Stomach smooth muscle (tissue), 2 donors: ENCODE results near the gene GLIS1.

Experiments
- H3K27ac ChIP-seq: one replicate; pipeline ENCODE4 v1.7.0; 2013; ENCODE audit warnings: mild to moderate bottlenecking, low read length, inconsistent platforms
- H3K27me3 ChIP-seq, 2 donors: one replicate each; pipeline ENCODE4 v1.7.0; 2013; ENCODE audit warnings: low read length in 2 of 2; ENCODE audit not compliant: insufficient read depth in 2 of 2, control insufficient read depth in 1 of 2
- H3K36me3 ChIP-seq, 2 donors: one replicate each; pipeline ENCODE4 v1.7.0; 2013; ENCODE audit warnings: low read length in 2 of 2; ENCODE audit not compliant: control insufficient read depth in 2 of 2, insufficient read depth in 2 of 2
- H3K4me1 ChIP-seq: one replicate; pipeline ENCODE4 v1.7.0; 2013; ENCODE audit warnings: low read length; ENCODE audit not compliant: control insufficient read depth, insufficient read depth
- H3K4me3 ChIP-seq, 2 donors: one replicate each; pipeline ENCODE4 v1.7.0; 2013; ENCODE audit warnings: low read length in 2 of 2
- H3K9ac ChIP-seq, 2 donors: one replicate each; pipeline ENCODE4 v1.7.0; 2013; ENCODE audit warnings: low read length in 2 of 2, mild to moderate bottlenecking in 1 of 2
- H3K9me3 ChIP-seq, 2 donors: one replicate each; pipeline ENCODE4 v1.7.0; 2013; ENCODE audit warnings: low read length in 2 of 2; ENCODE audit not compliant: control insufficient read depth in 2 of 2
- donor health status: healthy.
- donor health status: Pancreatic carcinoma.

Gene GLIS1

DNA sequence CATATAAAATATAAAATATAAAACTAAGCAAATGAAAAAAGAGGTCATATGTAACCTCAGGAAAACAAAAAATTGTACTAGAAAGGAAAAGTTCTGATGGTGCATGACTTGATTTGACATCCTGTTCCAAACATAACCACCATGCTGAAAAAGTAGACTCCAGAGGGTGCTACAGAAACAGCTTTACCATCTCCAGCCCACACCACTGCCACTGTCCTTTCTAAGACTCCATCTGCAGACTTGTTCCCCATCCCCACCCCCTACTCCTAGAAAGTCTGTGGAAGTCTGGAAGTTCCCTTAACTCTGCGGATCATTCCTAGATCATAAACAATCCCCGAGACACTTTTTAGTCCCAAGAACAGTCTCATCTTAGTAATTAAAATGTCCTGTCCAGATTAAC is 20.5 kb downstream of the GLIS1 start:
- H3K9me3 ChIP-seq = no peaks in the 10 kb centered on the region
- H3K27me3 ChIP-seq = peaks cover 11 to 12% of the 10 kb centered on the region in 2 donors
- H3K36me3 ChIP-seq = no peaks in the 10 kb centered on the region
- no peak overlapping the region for H3K9ac ChIP-seq
- H3K4me1 ChIP-seq = no peaks in the 10 kb centered on the region
- no peak overlapping the region for H3K4me3 ChIP-seq
- H3K27ac ChIP-seq = no peak overlapping the region

- H3K9ac ChIP-seq = no peak overlapping the region
- H3K4me1 ChIP-seq = no peaks in the 10 kb centered on the region
- peaks cover 12% of the 10 kb centered on the region in 2 donors for H3K27me3 ChIP-seq
- no peaks in the 10 kb centered on the region for H3K36me3 ChIP-seq
- H3K9me3 ChIP-seq = no peaks in the 10 kb centered on the region
- no peak overlapping the region for H3K27ac ChIP-seq
- H3K4me3 ChIP-seq = no peak overlapping the region
These were observed 21.7 kb downstream of the GLIS1 start for GRCh38 chr1:53717025-53717804.

- Histone ChIP-seq H3K27me3 (peaks cover 12% of the 10 kb centered on the region in 2 donors), H3K9ac (no peak overlapping the region), H3K4me1 (no peaks in the 10 kb centered on the region), H3K4me3 (no peak overlapping the region), H3K27ac (no peak overlapping the region), H3K9me3 (no peaks in the 10 kb centered on the region), H3K36me3 (no peaks in the 10 kb centered on the region)
These were observed 22.8 kb downstream of the GLIS1 start for GRCh38 chr1:53716150-53716549.

GRCh38 chr1:53715478-53715877 is 23.5 kb downstream of the GLIS1 start:
- Histone ChIP-seq H3K27ac (no peak overlapping the region), H3K4me3 (no peak overlapping the region), H3K4me1 (no peaks in the 10 kb centered on the region), H3K36me3 (no peaks in the 10 kb centered on the region), H3K27me3 (peaks cover 12% of the 10 kb centered on the region in 2 donors), H3K9me3 (no peaks in the 10 kb centered on the region), H3K9ac (no peak overlapping the region)

DNA sequence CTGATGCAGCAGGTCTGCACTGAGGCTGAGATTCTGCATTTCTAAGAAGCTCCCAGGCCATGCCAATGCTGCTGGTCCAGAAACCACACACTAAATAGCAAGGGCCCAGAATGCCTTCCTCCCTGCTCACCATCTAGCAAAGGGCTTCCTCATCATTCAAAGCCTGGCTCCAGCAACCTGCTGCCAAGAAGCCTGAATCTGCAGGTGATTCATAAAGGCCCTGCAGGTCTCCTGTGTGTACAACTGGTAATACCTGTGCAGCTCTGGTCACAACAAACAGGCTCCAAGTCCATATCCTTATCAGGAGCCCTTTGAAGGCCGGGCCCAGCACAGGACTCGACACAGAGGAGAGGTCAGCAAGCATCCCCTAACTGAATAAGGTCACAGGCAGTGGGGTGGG is 26.7 kb downstream of the GLIS1 start:
- H3K36me3 ChIP-seq = no peaks in the 10 kb centered on the region
- no peak overlapping the region for H3K27ac ChIP-seq
- H3K27me3 ChIP-seq = peaks cover 6 to 14% of the 10 kb centered on the region in 2 donors
- no peaks in the 10 kb centered on the region for H3K4me1 ChIP-seq
- H3K9me3 ChIP-seq = no peaks in the 10 kb centered on the region
- no peak overlapping the region for H3K9ac ChIP-seq
- no peak overlapping the region for H3K4me3 ChIP-seq

DNA sequence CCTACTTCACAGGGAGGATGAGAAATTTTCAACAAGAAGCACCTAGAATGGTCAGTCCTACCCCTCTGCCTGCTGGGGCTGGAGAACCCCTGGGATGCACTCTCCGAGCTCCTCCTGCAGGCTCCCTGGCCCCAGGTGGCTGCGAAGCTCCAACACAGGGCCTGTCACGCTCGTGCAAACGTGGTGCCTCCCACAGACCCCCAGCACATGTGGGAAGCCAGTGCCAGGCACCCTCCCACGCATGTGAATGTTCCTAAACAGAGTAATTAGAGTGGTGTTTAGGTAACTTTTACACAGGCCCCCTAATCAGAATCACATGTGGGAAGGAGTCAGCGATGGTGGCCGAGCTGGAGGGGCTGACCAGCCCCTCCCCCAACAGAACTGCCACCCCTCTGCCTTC is 28.4 kb downstream of the GLIS1 start:
- Histone ChIP-seq H3K9ac (no peak overlapping the region), H3K9me3 (no peaks in the 10 kb centered on the region), H3K27ac (no peak overlapping the region), H3K36me3 (no peaks in the 10 kb centered on the region), H3K4me1 (no peaks in the 10 kb centered on the region), H3K4me3 (no peak overlapping the region), H3K27me3 (peaks cover 4 to 19% of the 10 kb centered on the region in 2 donors)

DNA sequence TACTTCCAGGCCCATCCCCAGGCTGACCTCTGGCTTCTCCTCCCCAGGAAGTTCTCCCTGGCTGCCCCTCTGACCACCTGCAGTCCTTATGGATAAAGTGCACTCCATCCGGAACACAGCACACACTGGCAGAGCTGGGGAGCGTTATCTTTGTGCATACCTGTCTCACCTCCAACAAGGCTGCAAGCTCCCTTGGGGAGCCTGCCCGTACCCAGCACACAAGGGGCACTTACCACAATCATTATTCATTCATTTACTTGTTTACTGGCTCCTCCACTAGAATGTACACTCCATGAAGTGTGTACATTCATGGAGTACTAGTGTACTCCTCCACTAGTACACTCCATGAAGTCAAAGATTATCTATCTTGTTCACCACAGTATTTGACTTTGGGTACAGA is 30.3 kb downstream of the GLIS1 start:
- Histone ChIP-seq H3K27ac (no peak overlapping the region), H3K9me3 (no peaks in the 10 kb centered on the region), H3K27me3 (peaks cover 0 to 10% of the 10 kb centered on the region in 2 donors), H3K4me3 (no peak overlapping the region), H3K36me3 (no peaks in the 10 kb centered on the region), H3K4me1 (no peaks in the 10 kb centered on the region), H3K9ac (no peak overlapping the region)

- no peaks in the 10 kb centered on the region for H3K9me3 ChIP-seq
- no peaks in the 10 kb centered on the region for H3K36me3 ChIP-seq
- no peak overlapping the region for H3K27ac ChIP-seq
- H3K4me1 ChIP-seq = no peaks in the 10 kb centered on the region
- peaks cover 4 to 7% of the 10 kb centered on the region in 2 donors for H3K27me3 ChIP-seq
- H3K4me3 ChIP-seq = no peak overlapping the region
- H3K9ac ChIP-seq = no peak overlapping the region
These were observed 32.6 kb downstream of the GLIS1 start for GRCh38 chr1:53706356-53706755.

GRCh38 chr1:53705446-53706096 is 33.4 kb downstream of the GLIS1 start:
- no peak overlapping the region for H3K4me3 ChIP-seq
- H3K27me3 ChIP-seq = peaks cover 5 to 7% of the 10 kb centered on the region in 2 donors
- no peak overlapping the region for H3K27ac ChIP-seq
- no peaks in the 10 kb centered on the region for H3K9me3 ChIP-seq
- H3K4me1 ChIP-seq = no peaks in the 10 kb centered on the region
- H3K9ac ChIP-seq = no peak overlapping the region
- no peaks in the 10 kb centered on the region for H3K36me3 ChIP-seq

DNA sequence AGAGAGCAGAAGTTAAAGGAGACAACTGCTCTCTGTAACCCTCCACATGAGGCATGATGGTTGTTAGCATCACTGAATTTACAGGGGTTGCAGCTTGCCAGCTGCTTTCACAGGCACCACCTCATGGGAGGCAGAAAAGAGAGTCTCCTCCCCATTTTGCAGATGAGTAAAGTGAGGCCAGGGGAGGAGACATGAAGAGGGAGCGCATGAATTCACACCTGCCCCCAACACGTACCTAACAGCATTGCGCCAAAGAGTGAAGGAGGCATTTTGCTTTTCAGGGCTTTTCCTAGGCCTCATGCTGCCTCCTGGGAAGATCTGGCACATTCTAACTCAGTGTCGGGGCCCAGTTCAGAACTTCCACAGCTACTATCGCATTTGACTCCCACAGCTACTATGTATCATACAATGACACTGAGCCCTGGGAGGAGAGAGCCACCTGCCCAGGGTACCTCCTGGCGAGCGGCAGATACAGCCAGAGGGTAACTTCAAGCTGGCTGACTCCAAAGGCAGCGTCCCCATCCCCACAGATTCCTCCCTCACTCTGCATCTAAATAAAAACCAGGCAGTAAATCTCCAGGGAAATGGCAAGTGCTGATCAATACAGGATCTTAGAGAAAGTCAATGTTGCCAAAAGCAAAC is 34.0 kb downstream of the GLIS1 start:
- H3K27ac ChIP-seq = no peak overlapping the region
- H3K36me3 ChIP-seq = no peaks in the 10 kb centered on the region
- no peak overlapping the region for H3K9ac ChIP-seq
- H3K4me1 ChIP-seq = no peaks in the 10 kb centered on the region
- peaks cover 5 to 7% of the 10 kb centered on the region in 2 donors for H3K27me3 ChIP-seq
- H3K4me3 ChIP-seq = no peak overlapping the region
- no peaks in the 10 kb centered on the region for H3K9me3 ChIP-seq

- Histone ChIP-seq H3K4me3 (no peak overlapping the region), H3K27me3 (peaks cover 4 to 7% of the 10 kb centered on the region in 2 donors), H3K36me3 (no peaks in the 10 kb centered on the region), H3K27ac (no peak overlapping the region), H3K9ac (no peak overlapping the region), H3K4me1 (no peaks in the 10 kb centered on the region), H3K9me3 (no peaks in the 10 kb centered on the region)
These were observed 34.7 kb downstream of the GLIS1 start for GRCh38 chr1:53704304-53704703.
